Measurements from ENCODE around the gene LRRC72. TPM values are rescaled to one million over a fixed set of nuclear protein-coding genes. Genes with fewer than 3 reads are reported as not detected.

The LRRC72 gene
- total and polyA plus RNA-seq, 2 experiments from 2014 or later, result not detected

DNA sequence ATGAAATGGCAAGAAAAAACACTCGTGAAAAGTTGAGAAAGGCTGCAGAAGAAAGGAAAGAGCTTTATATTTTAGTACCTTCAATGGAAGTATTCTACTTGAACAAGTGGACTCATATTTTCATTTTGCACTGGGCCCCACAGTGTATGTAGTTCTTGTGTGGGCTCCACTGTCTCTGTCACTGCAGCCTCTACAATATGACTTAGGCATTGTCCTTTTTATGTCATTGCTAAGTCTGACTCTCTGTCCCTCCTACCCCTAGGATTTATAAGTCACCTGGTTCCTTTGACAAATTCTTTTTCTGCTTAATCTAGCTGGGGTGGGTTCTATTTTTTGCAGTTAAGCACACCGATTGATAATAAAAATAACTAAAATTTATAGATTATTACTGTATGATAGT, 33.4 kb upstream of the LRRC72 start:
- WGBS (ENCODE audit: low lambda C conversion rate, missing lambda C conversion rate), result 83% methylated on average over 2 of the region's 2 CpGs
- Histone ChIP-seq H3K27ac (peak overlapping the region; percentile 77), H3K4me2 (peak overlapping the region; percentile 8), H3K79me2 (no peaks in the 10 kb centered on the region), H2AFZ (no peak overlapping the region), H3K9me2 (replicated peaks; ENCODE audit: insufficient read depth) (no peaks in the 10 kb centered on the region), H3K4me3 (no peak overlapping the region), H3K9me3 (ENCODE audit: low read depth) (no peaks in the 10 kb centered on the region), H4K20me1 (ENCODE audit: insufficient read depth, poor library complexity, severe bottlenecking) (no peaks in the 10 kb centered on the region), H3K36me3 (replicated peaks; ENCODE audit: insufficient read depth, low read depth) (no peaks in the 10 kb centered on the region), H3K27me3 (no peaks in the 10 kb centered on the region), H3K4me1 (ENCODE audit: insufficient read depth) (peaks cover 40% of the 10 kb centered on the region)
- no peak for DNase-seq (ENCODE audit: low spot score)
- TF ChIP-seq EZH2 (IDR thresholded peaks at IDR 0.05; ENCODE audit: borderline replicate concordance), result no peak
- TF ChIP-seq, protein P1, sequence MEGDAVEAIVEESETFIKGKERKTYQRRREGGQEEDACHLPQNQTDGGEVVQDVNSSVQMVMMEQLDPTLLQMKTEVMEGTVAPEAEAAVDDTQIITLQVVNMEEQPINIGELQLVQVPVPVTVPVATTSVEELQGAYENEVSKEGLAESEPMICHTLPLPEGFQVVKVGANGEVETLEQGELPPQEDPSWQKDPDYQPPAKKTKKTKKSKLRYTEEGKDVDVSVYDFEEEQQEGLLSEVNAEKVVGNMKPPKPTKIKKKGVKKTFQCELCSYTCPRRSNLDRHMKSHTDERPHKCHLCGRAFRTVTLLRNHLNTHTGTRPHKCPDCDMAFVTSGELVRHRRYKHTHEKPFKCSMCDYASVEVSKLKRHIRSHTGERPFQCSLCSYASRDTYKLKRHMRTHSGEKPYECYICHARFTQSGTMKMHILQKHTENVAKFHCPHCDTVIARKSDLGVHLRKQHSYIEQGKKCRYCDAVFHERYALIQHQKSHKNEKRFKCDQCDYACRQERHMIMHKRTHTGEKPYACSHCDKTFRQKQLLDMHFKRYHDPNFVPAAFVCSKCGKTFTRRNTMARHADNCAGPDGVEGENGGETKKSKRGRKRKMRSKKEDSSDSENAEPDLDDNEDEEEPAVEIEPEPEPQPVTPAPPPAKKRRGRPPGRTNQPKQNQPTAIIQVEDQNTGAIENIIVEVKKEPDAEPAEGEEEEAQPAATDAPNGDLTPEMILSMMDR (IDR thresholded peaks at IDR 0.05; ENCODE audit: poor library complexity), result no peak
- TF ChIP-seq EZH2phosphoT487 (IDR thresholded peaks at IDR 0.05; ENCODE audit: low read depth, severe bottlenecking, unreplicated experiment), result no peak

DNA sequence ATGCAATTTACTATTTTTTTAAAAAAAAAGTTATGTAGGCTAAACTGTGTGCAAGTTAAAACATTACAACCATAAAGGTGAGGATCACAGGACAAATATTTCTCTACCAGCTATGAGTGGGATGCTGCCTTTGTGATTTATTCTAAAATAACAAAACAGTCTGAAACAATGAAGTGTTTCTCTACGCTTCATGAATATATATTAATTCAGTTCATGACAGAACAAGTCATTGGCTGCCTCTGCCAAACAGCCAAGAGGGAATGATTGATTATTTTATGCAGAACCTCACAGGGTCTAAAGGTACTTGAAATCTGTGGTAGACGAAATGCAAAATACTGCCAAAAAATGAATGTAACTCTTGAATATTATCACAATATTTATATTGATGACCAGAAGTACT, 32.1 kb upstream of the LRRC72 start:
- no peaks in the 10 kb centered on the region for H3K9me2 ChIP-seq (replicated peaks; ENCODE audit: insufficient read depth)
- DNase-seq (ENCODE audit: low spot score), result no peak
- no peaks in the 10 kb centered on the region for H3K79me2 ChIP-seq
- no peak overlapping the region for H3K4me3 ChIP-seq
- WGBS (ENCODE audit: low lambda C conversion rate, missing lambda C conversion rate), result 84% methylated on average over 2 of the region's 2 CpGs
- H3K27ac ChIP-seq, result peak overlapping the region; percentile 50
- no peak overlapping the region for H2AFZ ChIP-seq
- no peaks in the 10 kb centered on the region for H4K20me1 ChIP-seq (ENCODE audit: insufficient read depth, poor library complexity, severe bottlenecking)
- no peaks in the 10 kb centered on the region for H3K27me3 ChIP-seq
- TF ChIP-seq, protein P1 (IDR thresholded peaks at IDR 0.05; ENCODE audit: poor library complexity), result no peak
- TF ChIP-seq EZH2 (IDR thresholded peaks at IDR 0.05; ENCODE audit: borderline replicate concordance) (no peak), EZH2phosphoT487 (IDR thresholded peaks at IDR 0.05; ENCODE audit: low read depth, severe bottlenecking, unreplicated experiment) (no peak)
- no peaks in the 10 kb centered on the region for H3K9me3 ChIP-seq (ENCODE audit: low read depth)
- no peak overlapping the region for H3K4me2 ChIP-seq
- H3K36me3 ChIP-seq (replicated peaks; ENCODE audit: insufficient read depth, low read depth), result no peaks in the 10 kb centered on the region
- H3K4me1 ChIP-seq (ENCODE audit: insufficient read depth), result peaks cover 39% of the 10 kb centered on the region

DNA sequence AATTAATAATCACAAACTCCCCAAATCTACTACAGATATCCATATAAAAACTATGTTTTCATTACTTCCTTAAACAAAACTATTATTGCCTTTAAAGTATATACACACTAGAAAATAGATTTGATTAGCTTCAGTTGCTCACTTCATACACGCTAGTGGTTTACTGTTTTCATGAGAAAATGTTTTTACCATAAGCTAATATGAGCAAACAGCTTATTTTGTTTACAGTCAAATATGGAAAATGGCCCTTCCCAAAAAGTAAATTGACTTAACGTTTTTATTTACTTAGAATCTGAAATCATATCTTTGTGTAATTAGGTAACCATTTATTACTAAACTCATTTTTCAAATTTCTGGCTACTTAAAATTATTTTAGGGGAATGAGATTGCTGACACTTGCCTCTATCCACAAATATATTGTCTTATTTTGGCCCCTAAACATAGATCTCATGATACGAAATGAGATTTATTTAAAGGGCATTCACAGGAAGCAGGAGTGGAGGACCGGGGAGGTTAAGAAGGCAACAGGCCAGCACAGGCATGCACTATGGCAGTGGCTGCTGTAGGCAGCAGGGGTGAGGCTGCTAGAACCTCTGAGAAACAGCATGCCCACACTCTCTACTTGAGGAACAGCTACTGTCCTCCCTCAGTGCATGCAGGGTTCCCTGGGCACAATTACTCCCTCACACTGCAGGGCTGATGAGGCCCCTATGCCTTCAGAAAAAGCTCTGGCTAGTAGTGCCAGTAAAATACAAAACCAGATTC, 31.5 kb upstream of the LRRC72 start:
- Histone ChIP-seq H3K9me3 (ENCODE audit: low read depth) (no peaks in the 10 kb centered on the region), H3K4me2 (no peak overlapping the region), H3K36me3 (replicated peaks; ENCODE audit: insufficient read depth, low read depth) (no peaks in the 10 kb centered on the region), H3K27me3 (no peaks in the 10 kb centered on the region), H3K79me2 (no peaks in the 10 kb centered on the region), H3K4me1 (ENCODE audit: insufficient read depth) (peaks cover 33% of the 10 kb centered on the region), H3K27ac (peak overlapping the region; percentile 50), H3K4me3 (no peak overlapping the region), H3K9me2 (replicated peaks; ENCODE audit: insufficient read depth) (no peaks in the 10 kb centered on the region), H4K20me1 (ENCODE audit: insufficient read depth, poor library complexity, severe bottlenecking) (no peaks in the 10 kb centered on the region), H2AFZ (no peak overlapping the region)
- TF ChIP-seq EZH2 (IDR thresholded peaks at IDR 0.05; ENCODE audit: borderline replicate concordance) (no peak), EZH2phosphoT487 (IDR thresholded peaks at IDR 0.05; ENCODE audit: low read depth, severe bottlenecking, unreplicated experiment) (no peak)
- TF ChIP-seq, protein P1 (IDR thresholded peaks at IDR 0.05; ENCODE audit: poor library complexity), result no peak
- DNase-seq (ENCODE audit: low spot score), result no peak
- WGBS (ENCODE audit: low lambda C conversion rate, missing lambda C conversion rate), result 76% methylated on average over 4 of the region's 4 CpGs

Data from hepatocyte (in vitro differentiated cells).